A549 (cell line): ENCODE results near the gene AP3B1. TPM values are rescaled to one million over a fixed set of nuclear protein-coding genes. Genes with fewer than 3 reads are reported as not detected.

Source experiments
- ATAC-seq, 2 experiments: fragments of 200-7000 bp in 1 of 2; fragments of >200 bp in 1 of 2; cut with Nextera tagmentation in 1 of 2; cut with Tn5 transposase in 1 of 2; 3 replicates each; pipeline versions ENCODE4 v1.8.0 to v1.9.1; 2018 to 2020; ENCODE audit warnings: mild to moderate bottlenecking in 1 of 2, moderate library complexity in 1 of 2
- CTCF ChIA-PET: fragments of 300-600 bp; sonication (Branson Sonifier 250); formaldehyde crosslinking; extraction: SDS; loops from one replicate; lab custom pipeline; 2021; ENCODE audit warnings: antibody characterized with exemption, inconsistent platforms; lab: Yijun Ruan, JAX
- POLR2A ChIA-PET: fragments of 350-600 bp; formaldehyde crosslinking; extraction: SDS; loops from one replicate; lab custom pipeline; 2021; ENCODE audit warnings: antibody characterized with exemption, inconsistent platforms; lab: Yijun Ruan, JAX
- DNase-seq, 2 experiments: peaks; one replicate each; pipeline versions ENCODE4 v3.0.0 to v3.0.0-alpha.2; 2011 to 2016; ENCODE audit warnings: low read depth in 1 of 2, low spot score in 1 of 2
- FAIRE-seq: peaks from 2 replicates; lab custom pipeline; 2011; peaks lifted over from hg19 to GRCh38; lab: Jason Lieb, UNC
- H3K27ac ChIP-seq, 2 experiments: fragments of >200 bp; sonication (Bioruptor Twin); formaldehyde crosslinking; 3 replicates each; pipeline ENCODE4 v1.5.1; 2016 to 2017
- H3K4me1 ChIP-seq: fragments of >200 bp; sonication (Bioruptor Twin); formaldehyde crosslinking; 3 replicates; pipeline ENCODE4 v1.6.1; 2016
- H3K4me2 ChIP-seq: fragments of >200 bp; sonication (Bioruptor Twin); formaldehyde crosslinking; 3 replicates; pipeline ENCODE4 v1.6.1; 2016
- H3K4me3 ChIP-seq: fragments of >200 bp; sonication (Bioruptor Twin); formaldehyde crosslinking; 3 replicates; pipeline ENCODE4 v1.5.1; 2016
- H3K9me3 ChIP-seq: fragments of >200 bp; sonication (Bioruptor Twin); formaldehyde crosslinking; 3 replicates; pipeline ENCODE4 v1.6.1; 2016
- ATOH8 ChIP-seq: fragments of 250-450 bp; sonication (Bioruptor Pico); IDR thresholded peaks from 2 replicates; pipeline ENCODE4 v1.5.0; 2020; ENCODE audit warnings: low read depth, mild to moderate bottlenecking, moderate library complexity
- BCL3 ChIP-seq: fragments of >200 bp; sonication (Bioruptor Twin); formaldehyde crosslinking; IDR thresholded peaks from 3 replicates; pipeline ENCODE4 v1.6.1; 2016
- CEBPB ChIP-seq, 2 experiments: fragments of >200 bp in 1 of 2; sonication (Bioruptor Twin) in 1 of 2; formaldehyde crosslinking in 1 of 2; IDR thresholded peaks; 2 replicates each; pipeline ENCODE4 v1.6.1; 2012 to 2016
- CHD2 ChIP-seq: fragments of 150-350 bp; IDR thresholded peaks from 2 replicates; pipeline ENCODE4 v1.6.1; 2014; ENCODE audit warnings: low read length; ENCODE audit not compliant: partially characterized antibody
- E2F6 ChIP-seq: IDR thresholded peaks from 2 replicates; pipeline ENCODE4 v1.6.1; 2012; ENCODE audit warnings: low read depth, borderline replicate concordance
- EHF ChIP-seq: fragments of 250-450 bp; sonication (Bioruptor Pico); IDR thresholded peaks from 2 replicates; pipeline ENCODE4 v1.5.0; 2020; ENCODE audit warnings: mild to moderate bottlenecking
- EHMT2 ChIP-seq: fragments of 200-600 bp; sonication (generic); IDR thresholded peaks from 2 replicates; pipeline ENCODE4 v1.6.1; 2016; ENCODE audit warnings: antibody characterized with exemption, low read depth, mild to moderate bottlenecking, moderate library complexity
- ELK1 ChIP-seq: fragments of 150-350 bp; IDR thresholded peaks from 2 replicates; pipeline ENCODE4 v1.6.1; 2014; ENCODE audit warnings: low read depth, mild to moderate bottlenecking, low read length
- EP300 ChIP-seq, 2 experiments: fragments of >200 bp; sonication (Bioruptor Twin); formaldehyde crosslinking; IDR thresholded peaks; 2 replicates in 1 of 2; 3 replicates in 1 of 2; pipeline ENCODE4 v1.6.1; 2016 to 2017
- FOSB ChIP-seq: fragments of 250-450 bp; sonication (Bioruptor Pico); IDR thresholded peaks from 2 replicates; pipeline ENCODE4 v1.5.0; 2020; ENCODE audit warnings: mild to moderate bottlenecking, moderate library complexity
- GATA3 ChIP-seq: IDR thresholded peaks from 2 replicates; pipeline ENCODE4 v1.6.1; 2012; ENCODE audit warnings: borderline replicate concordance
- HEYL ChIP-seq: fragments of 250-450 bp; sonication (Bioruptor Pico); IDR thresholded peaks from 2 replicates; pipeline ENCODE4 v1.8.0; 2021; ENCODE audit warnings: mild to moderate bottlenecking, moderate library complexity
- HOXA7 ChIP-seq: fragments of 250-450 bp; sonication (Bioruptor Pico); IDR thresholded peaks from 2 replicates; pipeline ENCODE4 v1.5.0; 2020; ENCODE audit warnings: mild to moderate bottlenecking, moderate library complexity
- HOXB5 ChIP-seq: fragments of 250-450 bp; sonication (Bioruptor Pico); IDR thresholded peaks from 2 replicates; pipeline ENCODE4 v1.5.0; 2020; ENCODE audit warnings: mild to moderate bottlenecking, moderate library complexity
- MAX ChIP-seq: IDR thresholded peaks from 2 replicates; pipeline ENCODE4 v1.6.1; 2012
- MYC ChIP-seq: IDR thresholded peaks from 2 replicates; pipeline ENCODE4 v1.6.1; 2012; ENCODE audit warnings: mild to moderate bottlenecking, inconsistent platforms, low read length, improper control_type of control experiment, borderline replicate concordance
- PBX3 ChIP-seq: IDR thresholded peaks from 2 replicates; pipeline ENCODE4 v1.6.1; 2012
- RAD21 ChIP-seq, 2 experiments: fragments of >200 bp in 1 of 2; sonication (Bioruptor Twin) in 1 of 2; formaldehyde crosslinking in 1 of 2; IDR thresholded peaks in 1 of 2; conservative IDR thresholded peaks in 1 of 2; 2 replicates in 1 of 2; 3 replicates in 1 of 2; pipeline ENCODE4 v1.6.1; 2012 to 2018; ENCODE audit warnings: inconsistent platforms in 1 of 2
- REST ChIP-seq: fragments of 200-600 bp; sonication (generic); IDR thresholded peaks from 2 replicates; pipeline ENCODE4 v1.6.1; 2016; ENCODE audit warnings: antibody characterized with exemption, mild to moderate bottlenecking, moderate library complexity
- SMC3 ChIP-seq: fragments of >200 bp; sonication (Bioruptor Twin); formaldehyde crosslinking; IDR thresholded peaks from 3 replicates; pipeline ENCODE4 v1.6.1; 2018; ENCODE audit warnings: inconsistent platforms
- USF2 ChIP-seq: fragments of 450-650 bp; IDR thresholded peaks from 2 replicates; pipeline ENCODE4 v1.6.1; 2014; ENCODE audit warnings: antibody characterized with exemption
- ZNF302 ChIP-seq: fragments of 250-450 bp; sonication (Bioruptor Pico); IDR thresholded peaks from 2 replicates; pipeline ENCODE4 v1.9.0; 2021; ENCODE audit warnings: inconsistent platforms, mild to moderate bottlenecking, moderate library complexity
- WGBS: methylation state at CpG from one replicate; pipeline ENCODE4 v1.1.6; 2017; ENCODE audit errors: missing lambda C conversion rate; 5-methylcytosine and 5-hydroxymethylcytosine counted together
- polyA plus RNA-seq, 4 experiments: library from polyadenylated mRNA; depleted of rRNA in 3 of 4; stranded (reverse); fragments of >200 nt; fragmentation: RNase III in 1 of 4; extraction: RNeasy Plus Mini Kit Qiagen cat#74134 plus additional on column Dnase treatment in 1 of 4; gene quantifications; 2 replicates in 3 of 4; 3 replicates in 1 of 4; pipeline ENCODE4 v1.2.3, GENCODE V29; 2011 to 2017

AP3B1 gene
- polyA plus RNA-seq, 2 of the 4 experiments (the other 2 are of a cell fraction): 52.4 to 70.5 TPM

- TF ChIP-seq HOXB5 (CRISPR knock-in tag): no peak
- no peak for TF ChIP-seq CHD2
- TF ChIP-seq RAD21 (conservative IDR thresholded peaks at IDR 0.05 in 1 of 2, IDR thresholded peaks at IDR 0.05 in 1 of 2): no peak
- TF ChIP-seq SMC3: no peak
- no peak for TF ChIP-seq USF2
- no peak for TF ChIP-seq ELK1
- TF ChIP-seq E2F6: no peak
- no peak for TF ChIP-seq GATA3
- no peak for TF ChIP-seq BCL3
- TF ChIP-seq PBX3: no peak
- TF ChIP-seq ATOH8 (CRISPR knock-in tag): no peak
- no peak for TF ChIP-seq MYC
- TF ChIP-seq HEYL (CRISPR knock-in tag): no peak
- no peak for TF ChIP-seq MAX
- TF ChIP-seq EHF (CRISPR knock-in tag): no peak
- TF ChIP-seq EP300 (IDR thresholded peaks at IDR 0.05): no peak
- no peak for TF ChIP-seq FOSB (CRISPR knock-in tag)
- TF ChIP-seq EHMT2: no peak
- TF ChIP-seq ZNF302 (CRISPR knock-in tag): no peak
- no peak for TF ChIP-seq HOXA7 (CRISPR knock-in tag)
- TF ChIP-seq, all 56 proteins: peak for 0
- WGBS: 1% methylated on average over 6 of the region's 6 CpGs
- POLR2A ChIA-PET: interaction anchor here (1.5 to 2.3 kb wide), 3 partner anchors 8 to 67 kb away, joined by 5 to 34 read pairs (median 8); partner anchors contain the start of gene SCAMP1
- Histone ChIP-seq H3K4me2 (peak overlapping the region; percentile 80), H3K27ac (peak overlapping the region; percentile 94 to 97), H3K4me1 (peaks cover 5% of the 10 kb centered on the region; the same call in 1 of the 3 replicates), H3K4me3 (peak overlapping the region; percentile 91), H3K9me3 (no peaks in the 10 kb centered on the region)
- CTCF ChIA-PET: interaction anchor here (1.0 to 1.2 kb wide), 2 partner anchors 17 to 20 kb away, joined by 3 read pairs; no protein-coding TSS in a partner anchor
- FAIRE-seq (no peak), DNase-seq (no peak), ATAC-seq (peak in 1 of 2 experiments; percentile 3; a peak in 1 of 6 replicates)
These were observed 649 bp downstream of the AP3B1 start for GRCh38 chr5:78293851-78294247.

GRCh38 chr5:78291687-78292086, 2.8 kb downstream of the AP3B1 start:
- H3K27ac ChIP-seq: no peak overlapping the region
- no peak overlapping the region for H3K4me3 ChIP-seq
- WGBS: 94% methylated on average over 2 of the region's 2 CpGs
- TF ChIP-seq REST (no peak), CEBPB (IDR thresholded peaks at IDR 0.05) (peak in 1 of 2 experiments; percentile 4; a peak in 1 of 4 replicates)
- TF ChIP-seq, all 56 proteins: peak for 1
- Histone ChIP-seq H3K9me3 (no peaks in the 10 kb centered on the region), H3K4me2 (no peak overlapping the region), H3K4me1 (peaks cover 23% of the 10 kb centered on the region)
- FAIRE-seq: no peak
- ATAC-seq: no peak
- POLR2A ChIA-PET: interaction anchor here (0.6 kb wide), 1 partner anchor 74 kb away, joined by 3 read pairs; no protein-coding TSS in a partner anchor
- CTCF ChIA-PET: no interaction called here
- no peak for DNase-seq
